C4-2B (cell line): Measurements from ENCODE around the gene SLC35F3.

ENCODE experiments used
- ZFX ChIP-seq: fragments of 450-650 bp; IDR thresholded peaks from 2 replicates; pipeline ENCODE4 v1.6.1; 2017
- TF ChIP-seq, protein P1 (sequence below): fragments of 450-650 bp; conservative IDR thresholded peaks from 2 replicates; pipeline ENCODE4 v1.5.1; 2017; ENCODE audit warnings: mild to moderate bottlenecking

DNA sequence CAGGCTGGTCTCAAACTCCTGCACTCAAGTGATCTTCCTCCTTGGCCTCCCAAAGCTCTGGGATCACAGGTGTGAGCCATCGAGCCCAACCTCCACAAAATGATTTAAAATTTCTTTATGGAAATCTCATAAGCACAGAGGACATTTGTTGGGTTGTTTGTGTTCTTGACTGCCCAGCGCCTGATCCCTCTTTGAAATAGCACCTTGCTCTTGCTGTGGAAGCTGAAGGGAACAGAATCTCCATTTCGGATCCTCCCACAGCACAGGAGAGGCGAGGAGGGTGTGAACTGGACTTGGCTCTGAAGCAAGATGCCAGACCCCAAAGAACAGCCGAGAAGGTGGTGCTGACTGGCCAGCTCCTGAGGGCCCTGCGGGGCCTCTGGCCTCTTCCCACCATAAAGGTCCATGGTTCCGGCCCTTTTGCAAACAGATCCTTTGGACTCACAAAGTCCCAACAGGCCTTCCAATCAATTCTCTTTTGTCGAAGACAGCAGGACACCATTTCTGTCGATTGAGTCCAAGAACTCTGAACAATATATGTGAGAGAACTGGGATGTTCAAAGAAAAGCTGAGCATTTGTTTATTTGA, 423.2 kb downstream of the SLC35F3 start:
- TF ChIP-seq, protein P1, sequence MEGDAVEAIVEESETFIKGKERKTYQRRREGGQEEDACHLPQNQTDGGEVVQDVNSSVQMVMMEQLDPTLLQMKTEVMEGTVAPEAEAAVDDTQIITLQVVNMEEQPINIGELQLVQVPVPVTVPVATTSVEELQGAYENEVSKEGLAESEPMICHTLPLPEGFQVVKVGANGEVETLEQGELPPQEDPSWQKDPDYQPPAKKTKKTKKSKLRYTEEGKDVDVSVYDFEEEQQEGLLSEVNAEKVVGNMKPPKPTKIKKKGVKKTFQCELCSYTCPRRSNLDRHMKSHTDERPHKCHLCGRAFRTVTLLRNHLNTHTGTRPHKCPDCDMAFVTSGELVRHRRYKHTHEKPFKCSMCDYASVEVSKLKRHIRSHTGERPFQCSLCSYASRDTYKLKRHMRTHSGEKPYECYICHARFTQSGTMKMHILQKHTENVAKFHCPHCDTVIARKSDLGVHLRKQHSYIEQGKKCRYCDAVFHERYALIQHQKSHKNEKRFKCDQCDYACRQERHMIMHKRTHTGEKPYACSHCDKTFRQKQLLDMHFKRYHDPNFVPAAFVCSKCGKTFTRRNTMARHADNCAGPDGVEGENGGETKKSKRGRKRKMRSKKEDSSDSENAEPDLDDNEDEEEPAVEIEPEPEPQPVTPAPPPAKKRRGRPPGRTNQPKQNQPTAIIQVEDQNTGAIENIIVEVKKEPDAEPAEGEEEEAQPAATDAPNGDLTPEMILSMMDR: no peak
- no peak for TF ChIP-seq ZFX
